NCI-H526 (cell line): ENCODE results near the gene TRA2A.
A peak's percentile ranks its signal among the peaks of the same experiment; 100 is the strongest.
"Not testable (repeated sequence)": the region's sequence is repeated elsewhere in the genome, so short reads cannot be mapped to it uniquely, and the experiment has no call there.

ENCODE experiments used
- DNase-seq, 2 experiments: peaks; one replicate each; lab custom pipeline; 2025; lab: John Stamatoyannopoulos, UW

TRA2A gene

GRCh38 chr7:23494009-23494408 is 37.8 kb downstream of the TRA2A start:
- no peak for DNase-seq

DNA sequence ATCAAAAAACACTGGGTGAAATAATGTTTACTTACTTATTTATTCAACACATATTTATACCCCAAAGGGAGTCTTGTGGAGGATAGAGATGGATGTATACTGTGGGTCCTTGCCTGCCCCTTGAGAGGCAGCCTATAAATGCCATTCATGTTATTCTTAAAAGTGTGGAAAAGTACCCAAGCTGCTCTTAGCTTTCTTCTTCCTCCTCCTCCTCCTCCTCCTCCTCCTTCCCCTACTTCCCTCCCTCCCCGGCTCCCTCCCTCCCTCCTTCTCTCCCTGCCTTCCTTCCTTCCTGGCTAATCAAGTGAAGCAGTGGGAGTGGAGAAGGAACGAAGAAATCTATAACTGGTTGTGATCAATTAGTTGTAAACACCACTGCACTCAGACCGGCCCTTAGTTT is 40.3 kb downstream of the TRA2A start:
- no peak for DNase-seq

DNA sequence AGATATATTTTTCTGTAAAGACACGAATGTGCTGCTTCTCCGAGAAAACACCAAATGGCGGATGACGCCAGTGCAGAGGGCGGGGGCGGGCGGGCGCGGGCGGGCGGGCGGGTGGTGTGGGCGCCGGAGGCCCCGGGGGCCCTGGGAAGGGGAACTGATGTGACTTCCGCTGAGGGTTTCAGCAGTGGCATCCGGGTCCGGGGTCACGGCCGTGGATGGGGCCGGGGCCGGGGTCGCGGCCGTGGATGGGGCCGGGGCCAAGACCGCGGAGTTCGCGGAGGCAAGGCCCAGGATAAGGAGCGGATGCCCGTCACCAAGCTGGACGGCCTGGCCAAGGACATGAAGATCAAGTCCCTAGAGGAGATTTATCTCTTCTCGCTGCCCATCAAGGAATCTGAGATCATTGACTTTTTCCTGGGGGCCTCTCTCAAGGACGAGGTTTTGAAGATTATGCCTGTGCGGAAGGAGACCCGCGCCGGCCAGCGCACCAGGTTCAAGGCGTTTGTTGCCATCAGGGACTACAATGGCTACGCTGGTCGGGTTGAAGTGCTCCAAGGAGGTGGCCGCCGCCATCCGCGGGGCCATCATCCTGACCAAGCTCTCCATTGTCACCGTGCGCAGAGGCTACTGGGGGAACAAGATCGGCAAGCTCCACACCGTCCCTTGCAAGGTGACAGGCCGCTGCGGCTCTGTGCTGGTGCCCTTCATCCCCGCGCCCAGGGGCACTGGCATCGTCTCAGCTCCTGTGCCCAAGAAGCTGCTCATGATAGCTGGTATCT is 41.2 kb downstream of the TRA2A start:
- DNase-seq: peak in 1 of 2 experiments; percentile 43

GRCh38 chr7:23488714-23489113 is 43.1 kb downstream of the TRA2A start:
- DNase-seq: not testable (repeated sequence)

DNA sequence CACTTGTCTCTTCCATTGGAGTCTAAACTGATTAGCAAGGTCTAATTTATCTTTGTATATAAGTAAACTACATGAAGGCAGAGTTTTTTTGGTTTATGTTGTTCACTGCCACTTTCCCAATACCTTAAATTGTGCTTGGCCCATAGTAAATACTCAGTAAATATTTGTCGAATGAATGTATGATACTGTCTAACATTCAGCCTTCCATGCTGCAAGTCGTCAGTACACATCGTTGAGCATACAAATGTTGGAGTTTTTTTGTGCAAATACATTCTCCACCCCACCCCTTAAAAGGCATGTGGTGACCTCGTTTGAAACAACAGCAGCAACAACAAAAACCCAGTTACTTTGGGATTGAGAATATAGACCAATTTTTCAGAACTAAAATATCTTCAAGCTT is 44.1 kb downstream of the TRA2A start:
- no peak for DNase-seq

- no peak for DNase-seq
Observed at GRCh38 chr7:23486002-23486773, 45.6 kb downstream of the TRA2A start.

GRCh38 chr7:23482686-23483085 is 49.1 kb downstream of the TRA2A start:
- DNase-seq: no peak

- DNase-seq: no peak
Observed at GRCh38 chr7:23477962-23478866, 53.6 kb downstream of the TRA2A start.

DNA sequence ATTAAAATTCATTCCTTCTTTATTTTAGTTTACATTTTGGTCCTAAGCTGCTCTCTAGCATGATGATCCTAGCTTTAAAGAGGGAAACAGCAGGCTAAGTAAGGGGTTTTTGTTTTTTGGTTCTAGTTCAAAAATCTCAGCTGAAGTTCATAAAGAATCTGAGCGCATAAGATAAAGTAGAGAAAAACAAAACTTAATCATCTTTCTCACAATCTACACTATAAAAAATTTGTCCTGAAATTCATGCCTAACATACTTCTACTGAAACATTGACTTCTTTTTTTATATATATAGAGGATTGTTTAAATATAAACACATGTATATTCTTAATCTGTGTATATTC is 54.7 kb downstream of the TRA2A start:
- no peak for DNase-seq

- peak; percentile 20 to 49 for DNase-seq
Observed at GRCh38 chr7:23476286-23477156, 55.3 kb downstream of the TRA2A start.

DNA sequence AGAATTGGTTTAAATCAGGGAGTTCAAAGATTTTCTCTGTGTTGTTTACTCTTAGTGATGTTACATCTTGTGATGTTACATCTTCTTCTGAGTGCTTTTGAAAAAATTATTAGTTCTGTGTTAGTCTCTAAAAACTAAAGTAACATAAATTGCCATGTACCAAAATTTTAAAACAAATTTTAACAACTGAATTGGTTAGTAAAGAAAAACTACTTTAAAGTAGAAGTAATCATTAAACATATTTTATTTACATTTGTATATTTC is 56.3 kb downstream of the TRA2A start:
- peak in 1 of 2 experiments; percentile 8 for DNase-seq

- peak in 1 of 2 experiments; percentile 75 for DNase-seq
Observed at GRCh38 chr7:23474829-23475575, 56.8 kb downstream of the TRA2A start.

DNA sequence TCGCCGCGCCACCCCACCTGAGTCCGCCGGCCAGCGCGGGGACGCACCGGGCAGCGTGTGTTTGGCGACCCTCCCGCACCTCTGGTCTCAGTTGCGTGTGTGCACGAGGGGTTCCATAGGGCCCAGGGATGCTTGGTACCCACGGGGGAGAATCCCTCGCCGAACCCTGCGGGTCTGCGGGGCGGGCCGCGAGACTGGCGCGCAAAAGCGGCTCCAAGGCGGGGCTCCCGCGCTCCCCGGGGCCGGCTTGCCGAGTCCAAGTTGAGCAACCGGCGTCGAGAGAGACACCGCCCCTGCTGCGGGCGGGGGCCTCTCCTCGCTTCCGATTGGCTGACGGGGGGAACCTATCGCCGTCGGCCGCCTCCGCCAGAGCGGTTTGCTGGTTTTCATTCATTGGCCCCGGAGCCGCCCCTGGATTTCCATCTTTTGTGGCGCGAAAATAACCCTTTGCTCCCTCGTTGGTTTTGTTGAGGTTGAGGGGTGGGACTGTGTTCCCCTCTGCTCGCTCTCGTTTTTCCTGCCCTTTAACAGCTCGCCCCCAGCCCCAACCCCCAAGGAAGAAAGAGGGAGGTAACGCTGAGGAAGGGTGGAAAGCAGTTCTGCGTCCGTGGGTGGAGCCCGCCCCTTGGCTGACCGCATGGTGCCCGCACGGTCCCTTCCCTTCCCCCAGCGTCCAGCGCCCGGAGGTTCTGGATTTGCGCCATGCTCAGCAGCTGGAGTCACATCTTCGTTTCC is 57.5 kb downstream of the TRA2A start:
- peak; percentile 98 to 99 for DNase-seq

DNA sequence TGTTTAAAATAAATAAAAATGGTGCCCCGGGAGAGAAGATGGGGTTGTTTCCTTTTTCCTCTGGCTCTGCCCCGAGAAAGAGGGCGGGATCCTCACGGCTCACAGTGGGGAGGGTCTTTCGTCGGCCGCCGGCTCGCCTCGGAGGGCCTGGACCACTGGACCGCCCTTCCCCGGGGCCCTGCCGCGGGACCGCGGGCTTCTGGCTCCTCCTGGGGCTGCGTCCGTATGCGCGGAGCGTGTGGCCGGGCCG is 58.0 kb downstream of the TRA2A start:
- peak in 1 of 2 experiments; percentile 85 for DNase-seq

- DNase-seq: peak; percentile 42 to 65
Observed at GRCh38 chr7:23472956-23473843, 58.6 kb downstream of the TRA2A start.

DNA sequence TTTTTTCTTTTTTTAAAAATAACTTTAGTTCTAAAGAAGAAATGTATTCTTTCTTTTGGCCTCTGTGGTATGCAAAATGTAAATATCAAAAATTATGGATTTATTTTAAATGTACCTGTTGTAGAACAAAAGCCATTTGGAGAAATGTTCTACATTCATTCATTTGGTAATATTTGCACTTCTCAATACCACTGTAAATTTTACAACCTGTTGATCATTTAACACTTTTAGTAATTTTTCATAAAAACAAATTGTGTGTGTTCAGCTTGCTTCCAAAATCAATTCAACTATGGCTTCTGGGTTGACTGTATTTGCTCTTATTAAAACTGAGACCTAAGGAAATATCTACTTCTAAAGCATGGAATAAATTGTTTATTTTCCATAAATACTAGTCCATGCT is 59.2 kb downstream of the TRA2A start:
- no peak for DNase-seq

- DNase-seq: no peak
Observed at GRCh38 chr7:23472046-23472445, 59.7 kb downstream of the TRA2A start.

DNA sequence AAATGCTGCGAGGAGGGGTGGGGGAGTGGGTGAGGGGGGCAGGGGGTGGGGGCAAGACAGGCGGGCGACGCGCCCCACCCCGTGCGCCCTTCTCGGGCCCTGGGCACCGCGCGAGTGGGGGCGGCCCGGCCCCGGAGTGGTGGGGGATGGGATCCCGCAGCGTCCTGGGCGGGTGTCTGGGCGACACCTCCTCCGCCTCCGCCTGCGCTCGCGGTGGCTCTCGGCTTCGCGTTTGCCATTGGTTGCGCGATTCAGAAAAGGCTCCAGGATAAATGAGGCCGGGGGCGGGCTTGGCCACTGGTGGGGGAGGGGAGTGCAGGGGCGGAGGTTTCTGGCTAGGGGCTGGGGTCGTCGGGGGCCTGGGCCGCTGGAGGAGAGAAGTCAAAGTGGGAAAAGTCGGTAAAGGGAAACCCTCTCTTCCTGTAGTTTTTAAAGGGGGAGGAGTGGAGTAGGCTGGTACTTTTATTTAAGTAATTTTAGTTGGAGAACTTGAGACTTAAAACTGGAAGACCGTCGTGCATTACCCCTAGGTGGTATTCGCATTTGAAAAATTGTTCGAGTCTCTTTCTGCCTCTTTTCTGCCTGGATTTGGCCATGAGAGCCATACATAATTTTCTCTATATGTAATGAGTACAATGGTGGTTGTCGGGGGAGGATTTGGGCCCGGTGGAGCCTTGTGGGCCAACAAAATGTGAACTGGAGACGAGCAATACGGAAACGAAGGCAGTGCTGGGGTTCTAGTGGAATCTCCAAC is 60.5 kb downstream of the TRA2A start:
- peak; percentile 81 to 97 for DNase-seq
